Measurements from ENCODE around the gene SPIN2B. TPM values are rescaled to one million over a fixed set of nuclear protein-coding genes. Genes with fewer than 3 reads are reported as not detected.
A peak's percentile ranks its signal among the peaks of the same experiment; 100 is the strongest.
"Not testable (repeated sequence)": the region's sequence is repeated elsewhere in the genome, so short reads cannot be mapped to it uniquely, and the experiment has no call there.

The SPIN2B gene
- total RNA-seq, 1 experiment from 2014 or later = 14.0 TPM

GRCh38 chrX:57138674-57139073 lies 17.3 kb upstream of the SPIN2B start:
- Mint-ChIP-seq H3K27me3 (ENCODE audit: unreplicated experiment) (no peaks in the 10 kb centered on the region), H3K9me3 (ENCODE audit: low read depth, unreplicated experiment) (no peaks in the 10 kb centered on the region), H3K36me3 (ENCODE audit: insufficient read depth, unreplicated experiment) (peaks cover 6% of the 10 kb centered on the region), H3K4me1 (ENCODE audit: low read depth, unreplicated experiment) (peaks cover 23% of the 10 kb centered on the region), H3K27ac (ENCODE audit: unreplicated experiment) (no peak overlapping the region), H3K4me3 (ENCODE audit: low read depth, unreplicated experiment) (no peak overlapping the region)
- CTCF ChIA-PET = no interaction called here
- intact Hi-C loops (cut with micrococcal nuclease; ENCODE audit: unreplicated experiment) = no loop called here
- TF ChIP-seq CTCF (IDR thresholded peaks at IDR 0.05; ENCODE audit: unreplicated experiment) = no peak
- no peak for DNase-seq
- no TSS peak for BruUV-seq (replicated peaks)

GRCh38 chrX:57137501-57137900 lies 16.2 kb upstream of the SPIN2B start:
- Mint-ChIP-seq H3K27me3 (ENCODE audit: unreplicated experiment) (no peaks in the 10 kb centered on the region), H3K4me1 (ENCODE audit: low read depth, unreplicated experiment) (peaks cover 23% of the 10 kb centered on the region), H3K36me3 (ENCODE audit: insufficient read depth, unreplicated experiment) (peaks cover 6% of the 10 kb centered on the region), H3K9me3 (ENCODE audit: low read depth, unreplicated experiment) (no peaks in the 10 kb centered on the region), H3K4me3 (ENCODE audit: low read depth, unreplicated experiment) (peak overlapping the region; percentile 68), H3K27ac (ENCODE audit: unreplicated experiment) (peak overlapping the region; percentile 68)
- BruUV-seq (replicated peaks) = no TSS peak
- peak; percentile 11 for DNase-seq
- TF ChIP-seq CTCF (IDR thresholded peaks at IDR 0.05; ENCODE audit: unreplicated experiment) = no peak
- intact Hi-C loops (cut with micrococcal nuclease; ENCODE audit: unreplicated experiment) = no loop called here
- CTCF ChIA-PET = no interaction called here

- H3K36me3 Mint-ChIP-seq (ENCODE audit: insufficient read depth, unreplicated experiment); BruUV-seq (replicated peaks); CTCF ChIA-PET; intact Hi-C loops (cut with micrococcal nuclease; ENCODE audit: unreplicated experiment); H3K9me3 Mint-ChIP-seq (ENCODE audit: low read depth, unreplicated experiment); H3K27me3 Mint-ChIP-seq (ENCODE audit: unreplicated experiment): not testable (repeated sequence)
- peak within 1 kb of the TSS; percentile 68 for H3K4me3 Mint-ChIP-seq (ENCODE audit: low read depth, unreplicated experiment)
- peak within 1 kb of the TSS; percentile 68 for H3K27ac Mint-ChIP-seq (ENCODE audit: unreplicated experiment)
- DNase-seq = peak; percentile 30
- peaks cover 23% of the 10 kb centered on the region for H3K4me1 Mint-ChIP-seq (ENCODE audit: low read depth, unreplicated experiment)
Measured at GRCh38 chrX:57137073-57137472, 15.7 kb upstream of the SPIN2B start, which contains the start of gene SPIN2A. SPIN2A (minus strand) TSS chrX:57137397; CDS start chrX:57136597, 800 bp downstream.

GRCh38 chrX:57136589-57136988 lies 15.2 kb upstream of the SPIN2B start:
- not testable (repeated sequence) for H3K9me3 Mint-ChIP-seq (ENCODE audit: low read depth, unreplicated experiment); BruUV-seq (replicated peaks)

GRCh38 chrX:57135287-57135686 lies 13.9 kb upstream of the SPIN2B start:
- Mint-ChIP-seq H3K9me3 (ENCODE audit: low read depth, unreplicated experiment) (no peaks in the 10 kb centered on the region), H3K27me3 (ENCODE audit: unreplicated experiment) (no peaks in the 10 kb centered on the region), H3K4me1 (ENCODE audit: low read depth, unreplicated experiment) (peaks cover 23% of the 10 kb centered on the region), H3K27ac (ENCODE audit: unreplicated experiment) (no peak overlapping the region), H3K4me3 (ENCODE audit: low read depth, unreplicated experiment) (no peak overlapping the region), H3K36me3 (ENCODE audit: insufficient read depth, unreplicated experiment) (peaks cover 6% of the 10 kb centered on the region)
- BruUV-seq (replicated peaks) = no TSS peak
- TF ChIP-seq CTCF (IDR thresholded peaks at IDR 0.05; ENCODE audit: unreplicated experiment) = no peak
- intact Hi-C loops (cut with micrococcal nuclease; ENCODE audit: unreplicated experiment) = no loop called here
- no peak for DNase-seq
- CTCF ChIA-PET = no interaction called here

More at GRCh38 chrX:57136589-57136988, 15.2 kb upstream of the SPIN2B start:
- H3K36me3 Mint-ChIP-seq (ENCODE audit: insufficient read depth, unreplicated experiment); H3K27me3 Mint-ChIP-seq (ENCODE audit: unreplicated experiment); CTCF ChIA-PET; DNase-seq; H3K27ac Mint-ChIP-seq (ENCODE audit: unreplicated experiment); intact Hi-C loops (cut with micrococcal nuclease; ENCODE audit: unreplicated experiment): not testable (repeated sequence)
- Mint-ChIP-seq H3K4me1 (ENCODE audit: low read depth, unreplicated experiment) (peaks cover 23% of the 10 kb centered on the region), H3K4me3 (ENCODE audit: low read depth, unreplicated experiment) (peak overlapping the region; percentile 68)
